ENCODE measurements around the gene SPRN.
"Not testable (repeated sequence)": the region's sequence is repeated elsewhere in the genome, so short reads cannot be mapped to it uniquely, and the experiment has no call there.

SPRN gene

GRCh38 chr10:133424601-133425000 is at the start of gene SPRN:
Gene SPRN (minus strand): TSS chr10:133424625. CDS start chr10:133423681, 944 bp downstream.
- H3K27me3 ChIP-seq (ENCODE audit: control insufficient read depth, insufficient read depth, low read length); H3K4me3 ChIP-seq (ENCODE audit: low read length); H3K4me1 ChIP-seq (ENCODE audit: control insufficient read depth, insufficient read depth, low read length); H3K9me3 ChIP-seq (ENCODE audit: control insufficient read depth, insufficient read depth, low read length); DNase-seq (ENCODE audit: low read depth, low spot score); H3K27ac ChIP-seq (ENCODE audit: low read length); H3K36me3 ChIP-seq (ENCODE audit: control insufficient read depth, insufficient read depth, low read length): not testable (repeated sequence)
- no CpG with 5 or more reads among the region's 37 CpGs for WGBS (ENCODE audit: insufficient coverage, insufficient read length)

- H3K27ac ChIP-seq (ENCODE audit: low read length), result no peak overlapping the region
- no peak overlapping the region for H3K4me3 ChIP-seq (ENCODE audit: low read length)
- WGBS (ENCODE audit: insufficient coverage, insufficient read length), result no CpG with 5 or more reads among the region's 2 CpGs
- no peaks in the 10 kb centered on the region; the same call in 1 of the 2 replicates for H3K36me3 ChIP-seq (ENCODE audit: control insufficient read depth, insufficient read depth, low read length)
- DNase-seq (ENCODE audit: low read depth, low spot score), result no peak
- no peaks in the 10 kb centered on the region for H3K27me3 ChIP-seq (ENCODE audit: control insufficient read depth, insufficient read depth, low read length)
- peaks cover 22% of the 10 kb centered on the region for H3K9me3 ChIP-seq (ENCODE audit: control insufficient read depth, insufficient read depth, low read length)
- no peaks in the 10 kb centered on the region for H3K4me1 ChIP-seq (ENCODE audit: control insufficient read depth, insufficient read depth, low read length)
Observed at GRCh38 chr10:133474027-133474426, 49.6 kb upstream of the SPRN start.

GRCh38 chr10:133473270-133473669 is 48.8 kb upstream of the SPRN start:
- H3K9me3 ChIP-seq (ENCODE audit: control insufficient read depth, insufficient read depth, low read length), result peaks cover 22% of the 10 kb centered on the region
- no CpG with 5 or more reads among the region's 4 CpGs for WGBS (ENCODE audit: insufficient coverage, insufficient read length)

GRCh38 chr10:133471300-133472109 is 47.1 kb upstream of the SPRN start:
- H3K36me3 ChIP-seq (ENCODE audit: control insufficient read depth, insufficient read depth, low read length), result no peaks in the 10 kb centered on the region; the same call in 1 of the 2 replicates
- H3K4me1 ChIP-seq (ENCODE audit: control insufficient read depth, insufficient read depth, low read length), result no peaks in the 10 kb centered on the region
- no peak for DNase-seq (ENCODE audit: low read depth, low spot score)
- no CpG with 5 or more reads among the region's 7 CpGs for WGBS (ENCODE audit: insufficient coverage, insufficient read length)
- H3K4me3 ChIP-seq (ENCODE audit: low read length), result no peak overlapping the region
- no peaks in the 10 kb centered on the region for H3K27me3 ChIP-seq (ENCODE audit: control insufficient read depth, insufficient read depth, low read length)
- H3K9me3 ChIP-seq (ENCODE audit: control insufficient read depth, insufficient read depth, low read length), result peaks cover 31% of the 10 kb centered on the region
- H3K27ac ChIP-seq (ENCODE audit: low read length), result no peak overlapping the region

More at GRCh38 chr10:133473270-133473669, 48.8 kb upstream of the SPRN start:
- no peak for DNase-seq (ENCODE audit: low read depth, low spot score)
- H3K27ac ChIP-seq (ENCODE audit: low read length), result no peak overlapping the region
- no peak overlapping the region for H3K4me3 ChIP-seq (ENCODE audit: low read length)
- H3K36me3 ChIP-seq (ENCODE audit: control insufficient read depth, insufficient read depth, low read length), result no peaks in the 10 kb centered on the region; the same call in 1 of the 2 replicates
- no peaks in the 10 kb centered on the region for H3K4me1 ChIP-seq (ENCODE audit: control insufficient read depth, insufficient read depth, low read length)
- H3K27me3 ChIP-seq (ENCODE audit: control insufficient read depth, insufficient read depth, low read length), result no peaks in the 10 kb centered on the region

GRCh38 chr10:133469205-133469604 is 44.8 kb upstream of the SPRN start:
- H3K27me3 ChIP-seq (ENCODE audit: control insufficient read depth, insufficient read depth, low read length), result not testable (repeated sequence)
- WGBS (ENCODE audit: insufficient coverage, insufficient read length), result no CpG with 5 or more reads among the region's 3 CpGs
- H3K9me3 ChIP-seq (ENCODE audit: control insufficient read depth, insufficient read depth, low read length), result peaks cover 23% of the 10 kb centered on the region

GRCh38 chr10:133467286-133467911 is 43.0 kb upstream of the SPRN start:
- no CpG with 5 or more reads among the region's 17 CpGs for WGBS (ENCODE audit: insufficient coverage, insufficient read length)
- Histone ChIP-seq H3K36me3 (ENCODE audit: control insufficient read depth, insufficient read depth, low read length) (no peaks in the 10 kb centered on the region; the same call in 1 of the 2 replicates), H3K4me1 (ENCODE audit: control insufficient read depth, insufficient read depth, low read length) (no peaks in the 10 kb centered on the region; the same call in 1 of the 2 replicates), H3K27ac (ENCODE audit: low read length) (no peak overlapping the region), H3K4me3 (ENCODE audit: low read length) (no peak overlapping the region), H3K27me3 (ENCODE audit: control insufficient read depth, insufficient read depth, low read length) (no peaks in the 10 kb centered on the region), H3K9me3 (ENCODE audit: control insufficient read depth, insufficient read depth, low read length) (peaks cover 20% of the 10 kb centered on the region)
- no peak for DNase-seq (ENCODE audit: low read depth, low spot score)

More at GRCh38 chr10:133469205-133469604, 44.8 kb upstream of the SPRN start:
- not testable (repeated sequence) for H3K36me3 ChIP-seq (ENCODE audit: control insufficient read depth, insufficient read depth, low read length); H3K4me1 ChIP-seq (ENCODE audit: control insufficient read depth, insufficient read depth, low read length); H3K4me3 ChIP-seq (ENCODE audit: low read length); DNase-seq (ENCODE audit: low read depth, low spot score); H3K27ac ChIP-seq (ENCODE audit: low read length)

GRCh38 chr10:133466683-133467275 is 42.4 kb upstream of the SPRN start:
- Histone ChIP-seq H3K36me3 (ENCODE audit: control insufficient read depth, insufficient read depth, low read length) (no peaks in the 10 kb centered on the region; the same call in 1 of the 2 replicates), H3K9me3 (ENCODE audit: control insufficient read depth, insufficient read depth, low read length) (peaks cover 21% of the 10 kb centered on the region), H3K4me1 (ENCODE audit: control insufficient read depth, insufficient read depth, low read length) (no peaks in the 10 kb centered on the region; the same call in 1 of the 2 replicates), H3K4me3 (ENCODE audit: low read length) (no peak overlapping the region), H3K27me3 (ENCODE audit: control insufficient read depth, insufficient read depth, low read length) (no peaks in the 10 kb centered on the region), H3K27ac (ENCODE audit: low read length) (no peak overlapping the region)
- no peak for DNase-seq (ENCODE audit: low read depth, low spot score)
- WGBS (ENCODE audit: insufficient coverage, insufficient read length), result no CpG with 5 or more reads among the region's 7 CpGs

GRCh38 chr10:133465950-133466474 is 41.6 kb upstream of the SPRN start:
- H3K4me1 ChIP-seq (ENCODE audit: control insufficient read depth, insufficient read depth, low read length), result no peaks in the 10 kb centered on the region; the same call in 1 of the 2 replicates
- H3K27ac ChIP-seq (ENCODE audit: low read length), result no peak overlapping the region
- no peaks in the 10 kb centered on the region for H3K27me3 ChIP-seq (ENCODE audit: control insufficient read depth, insufficient read depth, low read length)
- H3K36me3 ChIP-seq (ENCODE audit: control insufficient read depth, insufficient read depth, low read length), result no peaks in the 10 kb centered on the region; the same call in 1 of the 2 replicates
- no peak overlapping the region for H3K4me3 ChIP-seq (ENCODE audit: low read length)
- WGBS (ENCODE audit: insufficient coverage, insufficient read length), result no CpG with 5 or more reads among the region's 7 CpGs
- peaks cover 23% of the 10 kb centered on the region for H3K9me3 ChIP-seq (ENCODE audit: control insufficient read depth, insufficient read depth, low read length)
- DNase-seq (ENCODE audit: low read depth, low spot score), result no peak

GRCh38 chr10:133465191-133465949 is 40.9 kb upstream of the SPRN start:
- no peak overlapping the region for H3K27ac ChIP-seq (ENCODE audit: low read length)
- H3K4me1 ChIP-seq (ENCODE audit: control insufficient read depth, insufficient read depth, low read length), result no peaks in the 10 kb centered on the region; the same call in 1 of the 2 replicates
- no peaks in the 10 kb centered on the region; the same call in 1 of the 2 replicates for H3K36me3 ChIP-seq (ENCODE audit: control insufficient read depth, insufficient read depth, low read length)
- peaks cover 21% of the 10 kb centered on the region for H3K9me3 ChIP-seq (ENCODE audit: control insufficient read depth, insufficient read depth, low read length)
- no peak for DNase-seq (ENCODE audit: low read depth, low spot score)
- no peak overlapping the region; the same call in 1 of the 2 replicates for H3K4me3 ChIP-seq (ENCODE audit: low read length)
- no CpG with 5 or more reads among the region's 55 CpGs for WGBS (ENCODE audit: insufficient coverage, insufficient read length)
- H3K27me3 ChIP-seq (ENCODE audit: control insufficient read depth, insufficient read depth, low read length), result no peaks in the 10 kb centered on the region
